Suprapubic skin (tissue), 4 donors: ENCODE measurements around the gene RCL1.

Experiments used
- EP300 ChIP-seq: sonication (generic); formaldehyde crosslinking; IDR thresholded peaks from one replicate; pipeline ENCODE4 v1.6.1; 2017; ENCODE audit warnings: antibody characterized with exemption
- POLR2A ChIP-seq, 2 donors: fragments of 450-650 bp; IDR thresholded peaks; one replicate each; pipeline ENCODE4 v1.6.1; 2017; ENCODE audit warnings: antibody characterized with exemption in 2 of 2, mild to moderate bottlenecking in 2 of 2, moderate library complexity in 2 of 2
- POLR2AphosphoS5 ChIP-seq, 3 donors: sonication (generic); formaldehyde crosslinking; IDR thresholded peaks; one replicate each; pipeline ENCODE4 v1.6.1; 2017; ENCODE audit warnings: antibody characterized with exemption in 3 of 3
- TF ChIP-seq, protein P1 (sequence below), 2 donors: fragments of 200-600 bp in 1 of 2; fragments of 450-650 bp in 1 of 2; sonication (generic) in 1 of 2; IDR thresholded peaks; one replicate each; pipeline ENCODE4 v1.5.1; 2016 to 2019; ENCODE audit warnings: antibody characterized with exemption in 2 of 2, mild to moderate bottlenecking in 1 of 2, moderate library complexity in 1 of 2

GRCh38 chr9:4883326-4883873 is 90.7 kb downstream of the RCL1 start:
- TF ChIP-seq, protein P1, sequence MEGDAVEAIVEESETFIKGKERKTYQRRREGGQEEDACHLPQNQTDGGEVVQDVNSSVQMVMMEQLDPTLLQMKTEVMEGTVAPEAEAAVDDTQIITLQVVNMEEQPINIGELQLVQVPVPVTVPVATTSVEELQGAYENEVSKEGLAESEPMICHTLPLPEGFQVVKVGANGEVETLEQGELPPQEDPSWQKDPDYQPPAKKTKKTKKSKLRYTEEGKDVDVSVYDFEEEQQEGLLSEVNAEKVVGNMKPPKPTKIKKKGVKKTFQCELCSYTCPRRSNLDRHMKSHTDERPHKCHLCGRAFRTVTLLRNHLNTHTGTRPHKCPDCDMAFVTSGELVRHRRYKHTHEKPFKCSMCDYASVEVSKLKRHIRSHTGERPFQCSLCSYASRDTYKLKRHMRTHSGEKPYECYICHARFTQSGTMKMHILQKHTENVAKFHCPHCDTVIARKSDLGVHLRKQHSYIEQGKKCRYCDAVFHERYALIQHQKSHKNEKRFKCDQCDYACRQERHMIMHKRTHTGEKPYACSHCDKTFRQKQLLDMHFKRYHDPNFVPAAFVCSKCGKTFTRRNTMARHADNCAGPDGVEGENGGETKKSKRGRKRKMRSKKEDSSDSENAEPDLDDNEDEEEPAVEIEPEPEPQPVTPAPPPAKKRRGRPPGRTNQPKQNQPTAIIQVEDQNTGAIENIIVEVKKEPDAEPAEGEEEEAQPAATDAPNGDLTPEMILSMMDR (IDR thresholded peaks at IDR 0.05), result no peak
- TF ChIP-seq POLR2A (IDR thresholded peaks at IDR 0.05) (no peak), EP300 (no peak), POLR2AphosphoS5 (IDR thresholded peaks at IDR 0.05) (no peak)
